Neural cell (in vitro differentiated cells): Measurements from ENCODE around the gene CCDC148. TPM values are rescaled to one million over a fixed set of nuclear protein-coding genes. Genes with fewer than 3 reads are reported as not detected.

ENCODE experiments used
- H2AFZ ChIP-seq: fragments of 200-600, 300-800 bp; sonication (generic), shearing (Covaris generic); 2 replicates; pipeline ENCODE4 v1.6.0; 2014; ENCODE audit warnings: low read depth, mild to moderate bottlenecking, antibody characterized with exemption, low read length, moderate library complexity
- H3F3A ChIP-seq: fragments of 200-600 bp; shearing (Covaris generic); 2 replicates; pipeline ENCODE4 v1.6.1; 2016; ENCODE audit warnings: mild to moderate bottlenecking, moderate library complexity, mixed read lengths, antibody characterized with exemption, low read length; ENCODE audit not compliant: insufficient read depth, poor library complexity, severe bottlenecking
- H3K27ac ChIP-seq: fragments of 200-600, 300-800 bp; sonication (generic), shearing (Covaris generic); 2 replicates; pipeline ENCODE4 v1.5.1; 2014; ENCODE audit warnings: mild to moderate bottlenecking, low read length, moderate library complexity
- H3K27me3 ChIP-seq: fragments of 300-800, 200-600 bp; sonication (generic), shearing (Covaris generic); 2 replicates; pipeline ENCODE4 v1.6.0; 2014; ENCODE audit warnings: mild to moderate bottlenecking, low read depth, low read length, moderate library complexity; ENCODE audit not compliant: insufficient read depth
- H3K36me3 ChIP-seq: fragments of 300-800, 200-600 bp; sonication (generic), shearing (Covaris generic); 2 replicates; pipeline ENCODE4 v1.5.1; 2014; ENCODE audit warnings: mild to moderate bottlenecking, antibody characterized with exemption, low read length, moderate library complexity; ENCODE audit not compliant: insufficient read depth
- H3K4me2 ChIP-seq: fragments of 300-800, 200-600 bp; sonication (generic), shearing (Covaris generic); 2 replicates; pipeline ENCODE4 v1.6.0; 2014; ENCODE audit warnings: mild to moderate bottlenecking, low read length
- H3K4me3 ChIP-seq: fragments of 300-800, 200-600 bp; sonication (generic), shearing (Covaris generic); 2 replicates; pipeline ENCODE4 v1.5.1; 2014; ENCODE audit warnings: mild to moderate bottlenecking, low read length, moderate library complexity
- H3K79me2 ChIP-seq: fragments of 200-600 bp; shearing (Covaris generic); replicated peaks from 2 replicates; pipeline ENCODE4 v1.6.0; 2014; ENCODE audit warnings: mild to moderate bottlenecking, low read length, moderate library complexity; ENCODE audit not compliant: insufficient read depth
- H3K9ac ChIP-seq: fragments of 300-800, 200-600 bp; sonication (generic), shearing (Covaris generic); 2 replicates; pipeline ENCODE4 v1.6.1; 2016; ENCODE audit warnings: mild to moderate bottlenecking, low read length, mixed read lengths
- H3K9me2 ChIP-seq: fragments of 200-600 bp; shearing (Covaris generic); 2 replicates; pipeline ENCODE4 v1.6.1; 2016; ENCODE audit warnings: mild to moderate bottlenecking, low read length, mixed read lengths; ENCODE audit not compliant: insufficient read depth
- H3K9me3 ChIP-seq: fragments of 200-600, 300-800 bp; sonication (generic), shearing (Covaris generic); 2 replicates; pipeline ENCODE4 v1.6.1; 2016; ENCODE audit warnings: mild to moderate bottlenecking, mixed run types, low read length, moderate library complexity, mixed read lengths
- H4K20me1 ChIP-seq: fragments of 200-600 bp; shearing (Covaris generic); 2 replicates; pipeline ENCODE4 v1.6.1; 2016; ENCODE audit warnings: mild to moderate bottlenecking, mixed run types; ENCODE audit not compliant: insufficient read depth
- CTCF ChIP-seq: fragments of 450-650 bp; IDR thresholded peaks from 2 replicates; pipeline ENCODE4 v1.5.1; 2014; ENCODE audit warnings: antibody characterized with exemption, mild to moderate bottlenecking, moderate library complexity; ENCODE audit not compliant: poor library complexity, severe bottlenecking
- EP300 ChIP-seq: fragments of 450-650 bp; conservative IDR thresholded peaks from 2 replicates; pipeline ENCODE4 v1.6.1; 2014; ENCODE audit warnings: antibody characterized with exemption, mild to moderate bottlenecking, moderate library complexity; ENCODE audit not compliant: poor library complexity, severe bottlenecking
- EZH2 ChIP-seq: fragments of 200-600, 300-800 bp; shearing (Covaris generic), sonication (generic); IDR thresholded peaks from 2 replicates; pipeline ENCODE4 v1.6.1; 2014; ENCODE audit warnings: antibody characterized with exemption, low read length, borderline replicate concordance, mild to moderate bottlenecking; ENCODE audit not compliant: insufficient read depth, poor library complexity, severe bottlenecking
- MXI1 ChIP-seq: fragments of 450-650 bp; conservative IDR thresholded peaks from 2 replicates; pipeline ENCODE4 v1.6.1; 2014; ENCODE audit warnings: antibody characterized with exemption, mild to moderate bottlenecking; ENCODE audit not compliant: poor library complexity, severe bottlenecking
- POLR2AphosphoS5 ChIP-seq: IDR thresholded peaks from 2 replicates; pipeline ENCODE4 v1.6.1; 2012
- REST ChIP-seq: IDR thresholded peaks from 2 replicates; pipeline ENCODE4 v1.6.1; 2012; ENCODE audit warnings: borderline replicate concordance
- TAF1 ChIP-seq: IDR thresholded peaks from 2 replicates; pipeline ENCODE4 v1.6.1; 2012; ENCODE audit warnings: low read depth
- polyA plus RNA-seq: library from polyadenylated mRNA; depleted of rRNA; stranded (reverse); fragments of >200 nt; gene quantifications from 2 replicates; pipeline ENCODE4 v1.2.3, GENCODE V29; 2014

The CCDC148 gene
- polyA plus RNA-seq, 1 donor from 2014 or later, result 1.8 TPM

- Histone ChIP-seq H3K4me2 (no peak overlapping the region), H3F3A (no peaks in the 10 kb centered on the region), H3K9me3 (no peaks in the 10 kb centered on the region), H3K4me3 (no peak overlapping the region), H3K9ac (no peak overlapping the region), H3K36me3 (no peaks in the 10 kb centered on the region), H2AFZ (no peak overlapping the region), H3K27ac (no peak overlapping the region), H3K79me2 (no peaks in the 10 kb centered on the region), H3K27me3 (no peaks in the 10 kb centered on the region), H3K9me2 (no peaks in the 10 kb centered on the region), H4K20me1 (no peaks in the 10 kb centered on the region)
- no peak for TF ChIP-seq TAF1
- no peak for TF ChIP-seq CTCF
- no peak for TF ChIP-seq EZH2
- TF ChIP-seq POLR2AphosphoS5, result no peak
Measured at GRCh38 chr2:158199928-158200650, 256.5 kb downstream of the CCDC148 start.

GRCh38 chr2:158197940-158198339 lies 258.6 kb downstream of the CCDC148 start:
- Histone ChIP-seq H2AFZ (no peak overlapping the region), H3K9ac (no peak overlapping the region), H3K79me2 (no peaks in the 10 kb centered on the region), H3K27ac (no peak overlapping the region), H4K20me1 (no peaks in the 10 kb centered on the region), H3K27me3 (no peaks in the 10 kb centered on the region), H3K4me2 (no peak overlapping the region), H3K9me2 (no peaks in the 10 kb centered on the region), H3K9me3 (no peaks in the 10 kb centered on the region), H3K36me3 (no peaks in the 10 kb centered on the region), H3F3A (no peaks in the 10 kb centered on the region), H3K4me3 (no peak overlapping the region)
- TF ChIP-seq REST (no peak), TAF1 (no peak), MXI1 (no peak), POLR2AphosphoS5 (no peak), CTCF (no peak), EP300 (no peak)
